Measurements from ENCODE around the gene FIBCD1.

The FIBCD1 gene

GRCh38 chr9:130954317-130954716 lies 15.3 kb upstream of the FIBCD1 start:
- no peak for DNase-seq

DNA sequence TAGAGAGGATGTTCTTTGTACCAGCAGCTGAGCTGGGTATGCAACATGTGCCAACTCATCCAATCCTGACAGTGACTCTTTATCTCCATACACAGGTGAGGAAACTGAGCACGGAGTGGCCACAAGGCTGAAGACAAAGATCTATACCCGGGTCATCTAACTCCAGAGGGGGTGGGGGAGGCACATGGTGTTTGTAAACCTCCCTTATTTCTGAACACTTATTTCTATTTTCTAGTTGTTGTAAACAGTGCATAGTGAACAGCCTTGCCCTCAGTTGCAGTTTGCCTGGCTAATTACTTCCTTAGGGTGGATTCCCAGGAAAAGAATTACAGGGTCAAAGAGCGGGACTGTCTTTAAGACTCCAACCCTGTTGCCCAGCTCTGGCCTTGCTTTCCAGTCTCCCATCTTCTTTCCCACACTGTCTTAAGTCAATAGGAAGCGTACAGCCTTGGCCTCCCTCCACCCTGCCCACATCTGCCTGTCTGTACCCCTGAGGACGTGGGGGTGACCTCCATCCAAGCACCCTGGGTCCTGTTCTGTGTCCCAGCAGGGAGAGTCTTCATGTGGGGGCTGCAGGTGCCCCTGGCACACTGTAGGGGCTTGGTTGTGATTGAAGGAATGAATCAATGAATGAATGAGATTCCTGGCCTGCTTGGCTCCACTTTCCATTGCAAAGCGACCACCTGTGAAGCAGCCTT lies 13.2 kb upstream of the FIBCD1 start:
- DNase-seq: no peak

- no peak for DNase-seq
Measured at GRCh38 chr9:130950039-130950311, 10.9 kb upstream of the FIBCD1 start.

DNA sequence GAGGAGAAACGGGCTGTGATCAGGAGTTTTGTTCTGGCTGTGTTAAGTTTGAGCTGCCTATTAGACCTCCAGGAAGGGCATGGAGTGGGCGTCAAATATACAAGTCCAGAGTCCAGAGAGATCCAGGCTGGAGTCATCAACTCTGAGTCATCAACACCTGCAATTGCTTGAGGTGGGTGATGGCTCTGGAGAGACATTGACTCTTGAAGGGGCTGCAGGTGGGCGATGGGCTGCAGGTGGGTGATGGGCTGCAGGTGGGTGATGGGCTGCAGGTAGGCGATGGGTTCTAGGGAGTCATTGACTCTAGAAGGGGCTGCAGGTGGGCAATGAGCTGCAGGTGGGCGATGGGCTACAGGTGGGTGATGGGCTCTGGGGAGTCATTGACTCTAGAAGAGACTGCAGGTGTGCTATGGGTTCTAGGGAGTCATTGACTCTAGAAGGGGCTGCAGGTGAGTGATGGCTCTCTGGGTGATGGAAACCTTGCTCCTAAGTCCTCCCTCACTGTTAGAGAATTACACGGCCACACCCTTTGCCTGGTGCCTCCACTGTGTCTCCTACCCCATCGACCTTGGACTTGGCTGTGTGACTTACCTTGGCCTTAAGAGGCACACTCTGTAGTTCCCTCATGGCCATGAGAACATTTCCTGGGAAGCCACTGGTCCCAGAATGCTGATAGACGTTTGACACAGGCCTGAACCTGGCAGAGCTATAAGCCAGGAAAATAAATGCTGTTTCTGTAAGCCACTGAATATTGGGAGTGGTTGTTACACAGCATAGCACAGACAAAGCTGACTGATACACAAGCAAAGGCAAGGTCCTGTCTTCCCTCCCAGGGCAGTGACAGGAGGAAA lies 10.4 kb upstream of the FIBCD1 start:
- DNase-seq: no peak

GRCh38 chr9:130948266-130948665 lies 9.2 kb upstream of the FIBCD1 start:
- DNase-seq: no peak

DNA sequence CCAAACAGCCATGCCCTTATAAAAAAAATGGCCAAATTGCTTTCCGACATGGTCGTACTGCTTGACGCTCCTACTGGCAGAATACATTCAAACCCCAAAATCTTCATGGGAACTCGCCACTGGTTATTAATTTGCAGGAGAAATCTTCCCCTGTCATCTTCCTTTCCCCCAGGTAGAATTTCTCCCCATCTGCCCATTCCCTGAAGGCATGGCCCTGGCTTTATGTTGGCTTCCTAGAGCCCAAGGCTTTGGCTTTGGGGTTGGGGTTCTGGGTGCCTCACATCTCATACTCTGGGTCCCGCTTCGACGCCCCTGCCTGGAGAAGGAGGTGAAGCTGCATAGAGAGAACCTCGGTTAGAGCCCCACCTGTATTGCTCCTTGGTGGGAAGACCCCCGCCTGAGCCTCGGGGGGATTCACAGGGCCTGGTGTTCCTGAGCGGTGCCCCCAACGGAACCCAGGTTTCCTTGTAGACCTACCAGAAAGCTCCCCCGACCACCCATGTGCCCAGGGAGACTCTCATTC lies 8.6 kb upstream of the FIBCD1 start:
- no peak for DNase-seq

DNA sequence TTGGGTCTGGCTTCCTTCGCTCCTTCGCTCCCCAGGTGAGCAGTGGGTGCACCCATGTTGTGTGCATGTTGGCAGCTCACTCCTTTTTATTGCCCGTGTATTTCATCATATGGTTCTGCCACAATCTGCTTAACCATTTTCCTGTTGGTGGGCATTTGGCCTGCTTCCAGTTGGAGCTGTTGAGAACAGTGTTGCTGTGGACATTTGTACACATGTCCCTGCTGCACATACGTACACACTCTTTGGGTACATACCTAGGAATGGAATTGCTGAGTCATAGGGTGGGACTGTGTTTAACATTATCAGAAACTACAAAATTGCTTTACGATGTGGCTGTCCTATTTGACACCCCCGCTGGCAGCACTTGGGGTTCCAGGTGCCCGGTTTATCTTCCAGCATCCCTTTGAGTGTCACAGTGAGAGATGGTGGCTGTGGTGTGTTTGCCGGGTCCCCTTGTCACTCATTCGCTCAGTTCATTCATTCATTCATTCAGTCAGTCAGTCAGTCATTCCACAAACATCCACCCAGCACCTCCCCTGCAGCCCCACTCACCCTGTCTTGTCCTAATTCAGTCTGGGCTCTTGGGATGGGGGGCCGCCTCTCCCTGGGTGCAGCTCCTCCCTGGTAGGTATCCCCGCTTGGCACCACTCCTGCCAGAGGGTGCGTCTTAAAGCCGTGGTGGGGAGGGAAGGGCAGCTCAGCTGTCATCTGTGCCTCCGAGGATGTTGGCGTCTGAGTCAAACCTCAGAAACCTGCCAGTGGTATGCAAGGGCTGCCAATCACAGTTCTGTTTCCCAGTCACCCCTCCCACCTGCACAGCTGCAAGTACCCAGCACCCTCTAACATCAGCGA lies 7.9 kb upstream of the FIBCD1 start:
- DNase-seq: no peak

GRCh38 chr9:130945173-130945572 lies 6.1 kb upstream of the FIBCD1 start:
- DNase-seq: no peak

GRCh38 chr9:130944510-130945058 lies 5.5 kb upstream of the FIBCD1 start:
- DNase-seq: no peak

GRCh38 chr9:130943777-130944176 lies 4.7 kb upstream of the FIBCD1 start:
- no peak for DNase-seq

- DNase-seq: no peak
Measured at GRCh38 chr9:130943221-130943620, 4.2 kb upstream of the FIBCD1 start.

- DNase-seq: no peak
Measured at GRCh38 chr9:130942679-130943078, 3.6 kb upstream of the FIBCD1 start.

- DNase-seq: no peak
Measured at GRCh38 chr9:130942084-130942483, 3.0 kb upstream of the FIBCD1 start.

GRCh38 chr9:130940693-130941576 lies 1.9 kb upstream of the FIBCD1 start:
- peak; percentile 32 to 67 (median 52) for DNase-seq

DNA sequence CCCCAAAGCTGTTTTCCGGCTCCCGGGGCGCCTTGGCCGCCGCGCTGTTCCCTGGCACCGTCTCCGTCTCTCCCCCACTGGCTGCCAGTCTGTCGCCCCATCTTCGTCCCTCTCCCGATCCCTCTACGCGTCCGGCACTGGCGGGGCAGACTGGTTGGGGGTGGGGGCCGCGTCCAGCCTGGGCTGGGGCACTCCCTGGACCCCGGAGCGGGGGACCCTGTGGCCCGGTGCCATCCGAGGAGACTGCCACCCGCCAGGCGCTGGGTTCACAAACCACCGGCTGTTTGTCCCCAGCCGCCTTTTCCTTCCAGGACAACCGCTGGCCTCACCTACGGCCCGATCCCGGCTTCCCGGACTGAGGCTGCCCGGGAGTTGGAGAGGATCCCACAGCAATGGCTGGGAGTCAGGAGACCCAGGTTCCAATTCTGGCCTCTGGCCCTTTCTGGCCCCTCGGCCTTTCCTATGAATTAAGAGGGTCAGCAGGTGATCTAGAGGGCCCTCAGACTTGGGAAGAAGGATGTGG lies 1.0 kb upstream of the FIBCD1 start:
- no peak for DNase-seq

DNA sequence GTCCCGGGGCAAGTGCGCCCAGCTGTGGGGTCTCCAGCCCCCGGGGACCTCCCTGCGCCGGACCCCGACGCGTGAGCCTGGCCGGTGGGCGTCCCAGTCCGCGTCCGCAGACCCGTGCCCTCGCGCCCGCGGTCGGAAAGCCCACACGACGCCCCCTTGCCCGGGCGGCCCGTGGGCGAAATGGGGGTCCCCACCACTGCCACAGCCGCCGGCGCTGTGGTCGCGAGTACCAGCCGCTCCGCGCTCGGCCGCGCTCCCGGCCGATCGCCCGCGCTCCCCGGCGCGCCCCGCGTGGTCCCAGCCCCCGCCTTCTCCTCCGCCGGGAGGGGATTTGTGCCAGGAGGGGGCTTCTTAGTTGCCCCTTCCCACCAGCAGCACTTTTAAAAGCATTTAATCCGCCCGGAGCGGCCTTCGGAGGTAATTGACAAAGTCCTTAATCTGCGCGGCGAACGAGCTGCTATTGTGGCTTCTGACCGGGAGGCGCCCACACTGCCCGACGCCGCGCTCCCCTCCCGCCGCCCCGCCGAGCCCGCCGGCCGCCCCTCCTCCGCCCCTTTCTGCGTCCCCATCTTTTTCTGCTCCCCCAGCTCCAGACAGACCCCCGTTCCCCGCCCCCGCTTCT lies 469 bp upstream of the FIBCD1 start:
- no peak for DNase-seq

DNA sequence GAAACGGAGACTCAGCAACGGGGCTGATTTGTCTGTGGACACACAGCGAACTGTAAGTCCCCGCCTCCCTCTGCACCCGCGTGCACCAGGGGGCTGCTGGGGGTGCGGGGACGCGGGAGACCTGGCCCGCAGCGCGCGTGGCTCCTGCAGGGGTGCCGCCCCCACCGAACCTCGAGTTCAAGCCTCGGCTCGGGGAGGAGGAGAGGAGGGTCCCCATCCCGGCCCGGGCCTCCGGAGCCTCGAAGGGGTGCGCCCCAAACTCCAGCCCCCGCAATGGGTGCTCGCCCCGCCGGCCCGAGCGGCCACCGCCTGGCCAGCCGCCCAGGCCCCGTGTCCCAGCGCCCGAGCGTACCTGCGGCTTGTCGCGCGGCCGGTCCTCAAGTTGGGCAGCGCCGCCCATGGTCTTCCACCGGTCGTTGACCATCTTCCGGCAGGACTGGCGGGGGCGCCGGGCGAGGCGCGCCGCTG lies 829 bp downstream of the FIBCD1 start:
- no peak for DNase-seq

GRCh38 chr9:130937146-130938076 lies 1.6 kb downstream of the FIBCD1 start:
- DNase-seq: no peak

DNA sequence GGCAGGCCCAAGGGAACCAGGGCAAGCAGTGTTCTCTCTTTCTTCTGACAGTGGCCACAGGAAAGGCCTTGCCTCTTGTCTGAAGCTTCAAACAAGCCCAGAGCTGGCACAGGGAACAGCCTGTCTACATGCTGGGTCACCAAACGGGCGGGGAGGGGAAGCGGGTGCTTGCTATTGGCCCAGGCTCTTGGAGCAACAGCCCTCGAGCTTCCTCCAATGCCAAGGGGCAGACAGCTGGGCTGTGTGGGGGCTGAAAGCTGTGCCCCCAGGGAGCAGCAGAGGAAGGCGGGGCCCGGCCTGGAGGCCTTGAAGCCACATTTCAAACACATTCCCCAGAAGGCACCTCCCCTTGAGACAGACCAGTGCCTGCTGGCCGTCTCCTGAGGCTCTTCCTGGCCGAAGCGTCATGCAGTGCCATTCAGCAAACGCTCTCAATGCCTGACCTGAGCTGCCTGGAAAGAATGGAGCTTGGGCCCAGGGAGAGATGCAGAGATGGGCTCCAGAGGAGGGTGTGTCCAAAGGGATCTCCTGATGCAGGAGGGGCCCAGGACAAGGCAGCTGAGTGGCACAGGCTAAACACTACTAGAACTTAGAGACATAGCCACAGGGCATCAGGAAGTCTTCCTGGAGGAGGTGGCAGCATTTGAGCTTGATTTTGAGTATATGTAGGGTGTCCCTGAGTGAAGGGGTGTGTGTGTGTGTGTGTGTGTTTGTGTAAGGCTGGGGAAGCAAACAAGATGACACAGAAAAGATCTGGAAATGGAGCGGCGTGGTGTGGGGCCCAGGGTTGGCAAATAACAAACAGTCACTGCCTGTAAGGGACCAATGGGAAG lies 2.5 kb downstream of the FIBCD1 start:
- DNase-seq: no peak
